ENCODE measurements around the gene PLEKHF1.

DNA sequence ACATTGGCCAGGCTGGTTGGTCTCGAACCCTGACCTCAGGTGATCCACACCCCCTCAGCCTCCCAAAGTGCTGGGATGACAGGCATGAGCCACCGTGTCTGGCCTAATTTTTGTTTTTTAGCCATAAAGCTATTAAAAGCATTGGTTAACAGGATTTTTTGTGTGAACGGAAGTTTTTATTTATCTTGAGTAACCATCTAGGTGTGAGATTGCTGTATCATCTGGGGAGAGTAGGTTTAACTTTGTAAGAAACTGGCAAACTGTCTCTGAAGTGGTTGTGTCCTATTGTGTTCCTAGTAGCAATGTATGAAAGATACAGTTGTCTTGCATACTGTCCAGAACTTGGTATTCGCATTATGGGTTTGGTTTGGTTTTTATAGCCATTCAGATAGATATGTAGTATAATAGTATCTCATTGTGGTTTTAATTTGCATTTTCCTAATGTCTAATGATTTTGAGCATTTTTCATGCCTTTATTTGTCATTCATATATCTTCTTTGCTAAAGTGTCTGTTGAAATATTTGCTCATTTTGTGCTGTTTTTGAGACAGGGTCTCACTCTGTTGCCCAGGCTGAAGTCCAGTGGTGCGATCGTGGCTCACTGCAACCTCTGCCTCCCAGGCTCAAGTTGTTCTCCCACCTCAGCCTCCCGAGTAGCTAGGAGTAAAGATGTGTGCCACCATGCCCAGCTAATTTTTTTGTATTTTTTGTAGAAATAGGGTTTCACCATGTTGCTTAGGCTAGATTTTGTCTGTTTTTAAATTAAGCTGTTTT, 13.5 kb upstream of the PLEKHF1 start:
- TF ChIP-seq, protein P1, sequence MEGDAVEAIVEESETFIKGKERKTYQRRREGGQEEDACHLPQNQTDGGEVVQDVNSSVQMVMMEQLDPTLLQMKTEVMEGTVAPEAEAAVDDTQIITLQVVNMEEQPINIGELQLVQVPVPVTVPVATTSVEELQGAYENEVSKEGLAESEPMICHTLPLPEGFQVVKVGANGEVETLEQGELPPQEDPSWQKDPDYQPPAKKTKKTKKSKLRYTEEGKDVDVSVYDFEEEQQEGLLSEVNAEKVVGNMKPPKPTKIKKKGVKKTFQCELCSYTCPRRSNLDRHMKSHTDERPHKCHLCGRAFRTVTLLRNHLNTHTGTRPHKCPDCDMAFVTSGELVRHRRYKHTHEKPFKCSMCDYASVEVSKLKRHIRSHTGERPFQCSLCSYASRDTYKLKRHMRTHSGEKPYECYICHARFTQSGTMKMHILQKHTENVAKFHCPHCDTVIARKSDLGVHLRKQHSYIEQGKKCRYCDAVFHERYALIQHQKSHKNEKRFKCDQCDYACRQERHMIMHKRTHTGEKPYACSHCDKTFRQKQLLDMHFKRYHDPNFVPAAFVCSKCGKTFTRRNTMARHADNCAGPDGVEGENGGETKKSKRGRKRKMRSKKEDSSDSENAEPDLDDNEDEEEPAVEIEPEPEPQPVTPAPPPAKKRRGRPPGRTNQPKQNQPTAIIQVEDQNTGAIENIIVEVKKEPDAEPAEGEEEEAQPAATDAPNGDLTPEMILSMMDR (IDR thresholded peaks at IDR 0.05 in 4 of 5, conservative IDR thresholded peaks at IDR 0.05 in 1 of 5) = no peak
- TF ChIP-seq POLR2A (IDR thresholded peaks at IDR 0.05) = no peak

Data from gastrocnemius medialis (tissue), 4 donors.